Activated CD4-positive, alpha-beta T cell treated with anti-CD3 and anti-CD28 coated beads for 1 hour (primary cell): ENCODE data around the gene SEPHS2.
"Not testable (repeated sequence)": the region's sequence is repeated elsewhere in the genome, so short reads cannot be mapped to it uniquely, and the experiment has no call there.

ENCODE experiments used
- DNase-seq: peaks from one replicate; pipeline ENCODE4 v3.0.0-alpha.2; 2020

The SEPHS2 gene

GRCh38 chr16:30397776-30398660, 47.7 kb downstream of the SEPHS2 start:
- no peak for DNase-seq

GRCh38 chr16:30397056-30397455, 48.6 kb downstream of the SEPHS2 start:
- DNase-seq = no peak

- not testable (repeated sequence) for DNase-seq
These were observed 49.0 kb downstream of the SEPHS2 start for GRCh38 chr16:30396627-30397026.

GRCh38 chr16:30395992-30396585, 49.6 kb downstream of the SEPHS2 start:
- no peak for DNase-seq

GRCh38 chr16:30395155-30395991, 50.3 kb downstream of the SEPHS2 start, which contains the start of gene ZNF48:
Gene ZNF48, plus strand, starts transcription at chr16:30395420. Its CDS starts 375 bp downstream, at chr16:30395795.
- DNase-seq = peak; percentile 32

GRCh38 chr16:30394592-30395154, 51.0 kb downstream of the SEPHS2 start:
- no peak for DNase-seq
